ENCODE results near the gene C2CD4C.
"Not testable (repeated sequence)": the region's sequence is repeated elsewhere in the genome, so short reads cannot be mapped to it uniquely, and the experiment has no call there.

C2CD4C gene

GRCh38 chr19:366951-367350 lies 42.0 kb downstream of the C2CD4C start:
- no peak for DNase-seq (ENCODE audit: low read depth in 2 of 2)

- no peak for DNase-seq (ENCODE audit: low read depth in 2 of 2)
These were observed 42.7 kb downstream of the C2CD4C start for GRCh38 chr19:366205-366783.

- no peak for DNase-seq (ENCODE audit: low read depth in 2 of 2)
These were observed 44.3 kb downstream of the C2CD4C start for GRCh38 chr19:364496-365287.

- DNase-seq (ENCODE audit: low read depth in 2 of 2): no peak
These were observed 46.3 kb downstream of the C2CD4C start for GRCh38 chr19:362683-363082.

- no peak for DNase-seq (ENCODE audit: low read depth in 2 of 2)
These were observed 46.8 kb downstream of the C2CD4C start for GRCh38 chr19:362154-362553.

GRCh38 chr19:359653-359925 lies 49.4 kb downstream of the C2CD4C start:
- DNase-seq (ENCODE audit: low read depth in 2 of 2): no peak

- not testable (repeated sequence) for DNase-seq (ENCODE audit: low read depth in 2 of 2)
These were observed 53.4 kb downstream of the C2CD4C start for GRCh38 chr19:355536-355935.

Measured in activated CD4-positive, alpha-beta T cell treated with anti-CD3 and anti-CD28 coated beads for 24 hours (primary cell).